Measurements from ENCODE around the gene EFCAB12.

Gene EFCAB12

GRCh38 chr3:129473769-129474152, 45.3 kb upstream of the EFCAB12 start:
- H3K27ac ChIP-seq (ENCODE audit: low read length), result no peak overlapping the region
- no peaks in the 10 kb centered on the region for H3K36me3 ChIP-seq (replicated peaks; ENCODE audit: low read depth, low read length)
- H3K4me2 ChIP-seq (ENCODE audit: low read length), result no peak overlapping the region
- H3K9me3 ChIP-seq (ENCODE audit: insufficient read depth, low read length), result no peaks in the 10 kb centered on the region
- H3K27me3 ChIP-seq (ENCODE audit: low read depth, low read length), result no peaks in the 10 kb centered on the region
- no peak overlapping the region for H3K9ac ChIP-seq (ENCODE audit: low read length)
- H3K4me1 ChIP-seq (ENCODE audit: low read length), result peaks cover 7% of the 10 kb centered on the region
- H4K20me1 ChIP-seq (ENCODE audit: insufficient read depth, low read length), result no peaks in the 10 kb centered on the region
- no peaks in the 10 kb centered on the region for H3K79me2 ChIP-seq (ENCODE audit: low read length)
- no peak overlapping the region for H2AFZ ChIP-seq (ENCODE audit: low read depth, low read length)
- TF ChIP-seq CTCF (IDR thresholded peaks at IDR 0.05; ENCODE audit: low read depth, low read length) (no peak), EZH2phosphoT487 (IDR thresholded peaks at IDR 0.05; ENCODE audit: low read depth) (no peak)
- no peak overlapping the region for H3K4me3 ChIP-seq (ENCODE audit: low read length)

GRCh38 chr3:129473067-129473768, 44.8 kb upstream of the EFCAB12 start:
- H3K27me3 ChIP-seq (ENCODE audit: low read depth, low read length), result no peaks in the 10 kb centered on the region
- H3K36me3 ChIP-seq (replicated peaks; ENCODE audit: low read depth, low read length), result no peaks in the 10 kb centered on the region
- peaks cover 7% of the 10 kb centered on the region for H3K4me1 ChIP-seq (ENCODE audit: low read length)
- H3K9me3 ChIP-seq (ENCODE audit: insufficient read depth, low read length), result no peaks in the 10 kb centered on the region
- no peak overlapping the region for H3K4me3 ChIP-seq (ENCODE audit: low read length)
- H3K9ac ChIP-seq (ENCODE audit: low read length), result no peak overlapping the region
- H3K4me2 ChIP-seq (ENCODE audit: low read length), result no peak overlapping the region
- no peaks in the 10 kb centered on the region for H4K20me1 ChIP-seq (ENCODE audit: insufficient read depth, low read length)
- TF ChIP-seq CTCF (IDR thresholded peaks at IDR 0.05; ENCODE audit: low read depth, low read length) (no peak), EZH2phosphoT487 (IDR thresholded peaks at IDR 0.05; ENCODE audit: low read depth) (no peak)
- no peak overlapping the region for H2AFZ ChIP-seq (ENCODE audit: low read depth, low read length)
- no peak overlapping the region for H3K27ac ChIP-seq (ENCODE audit: low read length)
- H3K79me2 ChIP-seq (ENCODE audit: low read length), result no peaks in the 10 kb centered on the region

GRCh38 chr3:129470861-129471260, 42.4 kb upstream of the EFCAB12 start:
- Histone ChIP-seq H2AFZ (ENCODE audit: low read depth, low read length) (no peak overlapping the region), H3K4me1 (ENCODE audit: low read length) (peaks cover 7% of the 10 kb centered on the region), H3K4me2 (ENCODE audit: low read length) (no peak overlapping the region), H3K36me3 (replicated peaks; ENCODE audit: low read depth, low read length) (no peaks in the 10 kb centered on the region), H3K4me3 (ENCODE audit: low read length) (no peak overlapping the region), H3K79me2 (ENCODE audit: low read length) (no peaks in the 10 kb centered on the region), H3K9me3 (ENCODE audit: insufficient read depth, low read length) (no peaks in the 10 kb centered on the region), H3K27me3 (ENCODE audit: low read depth, low read length) (no peaks in the 10 kb centered on the region), H4K20me1 (ENCODE audit: insufficient read depth, low read length) (no peaks in the 10 kb centered on the region), H3K9ac (ENCODE audit: low read length) (no peak overlapping the region), H3K27ac (ENCODE audit: low read length) (no peak overlapping the region)
- TF ChIP-seq EZH2phosphoT487 (IDR thresholded peaks at IDR 0.05; ENCODE audit: low read depth) (no peak), CTCF (IDR thresholded peaks at IDR 0.05; ENCODE audit: low read depth, low read length) (no peak)

- H3K36me3 ChIP-seq (replicated peaks; ENCODE audit: low read depth, low read length), result no peaks in the 10 kb centered on the region
- H3K27ac ChIP-seq (ENCODE audit: low read length), result no peak overlapping the region
- H3K79me2 ChIP-seq (ENCODE audit: low read length), result no peaks in the 10 kb centered on the region
- H3K4me2 ChIP-seq (ENCODE audit: low read length), result no peak overlapping the region
- no peak overlapping the region for H3K9ac ChIP-seq (ENCODE audit: low read length)
- no peak overlapping the region for H3K4me3 ChIP-seq (ENCODE audit: low read length)
- no peaks in the 10 kb centered on the region for H3K9me3 ChIP-seq (ENCODE audit: insufficient read depth, low read length)
- H2AFZ ChIP-seq (ENCODE audit: low read depth, low read length), result no peak overlapping the region
- TF ChIP-seq EZH2phosphoT487 (IDR thresholded peaks at IDR 0.05; ENCODE audit: low read depth) (no peak), CTCF (IDR thresholded peaks at IDR 0.05; ENCODE audit: low read depth, low read length) (no peak)
- H3K4me1 ChIP-seq (ENCODE audit: low read length), result no peaks in the 10 kb centered on the region
- H4K20me1 ChIP-seq (ENCODE audit: insufficient read depth, low read length), result no peaks in the 10 kb centered on the region
- H3K27me3 ChIP-seq (ENCODE audit: low read depth, low read length), result no peaks in the 10 kb centered on the region
Observed at GRCh38 chr3:129469026-129469425, 40.6 kb upstream of the EFCAB12 start.
